SK-N-SH (cell line): Measurements from ENCODE around the gene CCR5.

Source experiments
- ELF1 ChIP-seq: IDR thresholded peaks from 2 replicates; pipeline ENCODE4 v1.4.0; 2012
- EP300 ChIP-seq, 2 experiments: IDR thresholded peaks; 2 replicates each; pipeline versions ENCODE4 v1.4.0 to v1.6.1; 2012; ENCODE audit warnings: borderline replicate concordance in 1 of 2, low read depth in 1 of 2, low read length in 1 of 2
- FOXM1 ChIP-seq: IDR thresholded peaks from 2 replicates; pipeline ENCODE4 v1.4.0; 2012; ENCODE audit warnings: low read depth, mild to moderate bottlenecking
- NFIC ChIP-seq: IDR thresholded peaks from 2 replicates; pipeline ENCODE4 v1.4.0; 2012; ENCODE audit warnings: borderline replicate concordance
- POLR2AphosphoS5 ChIP-seq: IDR thresholded peaks from 2 replicates; pipeline ENCODE4 v1.6.1; 2012; ENCODE audit warnings: low read depth, low read length
- RAD21 ChIP-seq: IDR thresholded peaks from 2 replicates; pipeline ENCODE4 v1.6.1; 2012; ENCODE audit warnings: mild to moderate bottlenecking, low read length
- RCOR1 ChIP-seq: fragments of 150-350 bp; IDR thresholded peaks from 2 replicates; pipeline ENCODE4 v1.6.1; 2017; ENCODE audit warnings: antibody characterized with exemption, low read length
- RFX5 ChIP-seq: IDR thresholded peaks from 2 replicates; pipeline ENCODE4 v1.6.1; 2012; ENCODE audit warnings: mild to moderate bottlenecking, improper control_type of control experiment, low read length
- TCF12 ChIP-seq: IDR thresholded peaks from 2 replicates; pipeline ENCODE4 v1.4.0; 2012
- TEAD4 ChIP-seq: IDR thresholded peaks from 2 replicates; pipeline ENCODE4 v1.4.0; 2012; ENCODE audit warnings: mild to moderate bottlenecking, borderline replicate concordance; ENCODE audit not compliant: insufficient read depth
- TF ChIP-seq, protein P1 (sequence below): fragments of 200-600 bp; sonication (generic); IDR thresholded peaks from 2 replicates; pipeline ENCODE4 v1.6.1; 2017; ENCODE audit warnings: antibody characterized with exemption, mild to moderate bottlenecking, moderate library complexity
- TF ChIP-seq, protein P2 (sequence below): IDR thresholded peaks from 2 replicates; pipeline ENCODE4 v1.6.1; 2012; ENCODE audit warnings: mild to moderate bottlenecking, low read depth, low read length, moderate library complexity

DNA sequence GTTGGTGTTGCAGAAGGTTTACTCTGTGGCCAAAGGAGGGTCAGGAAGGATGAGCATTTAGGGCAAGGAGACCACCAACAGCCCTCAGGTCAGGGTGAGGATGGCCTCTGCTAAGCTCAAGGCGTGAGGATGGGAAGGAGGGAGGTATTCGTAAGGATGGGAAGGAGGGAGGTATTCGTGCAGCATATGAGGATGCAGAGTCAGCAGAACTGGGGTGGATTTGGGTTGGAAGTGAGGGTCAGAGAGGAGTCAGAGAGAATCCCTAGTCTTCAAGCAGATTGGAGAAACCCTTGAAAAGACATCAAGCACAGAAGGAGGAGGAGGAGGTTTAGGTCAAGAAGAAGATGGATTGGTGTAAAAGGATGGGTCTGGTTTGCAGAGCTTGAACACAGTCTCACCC lies 4.0 kb downstream of the CCR5 start:
- TF ChIP-seq, protein P1, sequence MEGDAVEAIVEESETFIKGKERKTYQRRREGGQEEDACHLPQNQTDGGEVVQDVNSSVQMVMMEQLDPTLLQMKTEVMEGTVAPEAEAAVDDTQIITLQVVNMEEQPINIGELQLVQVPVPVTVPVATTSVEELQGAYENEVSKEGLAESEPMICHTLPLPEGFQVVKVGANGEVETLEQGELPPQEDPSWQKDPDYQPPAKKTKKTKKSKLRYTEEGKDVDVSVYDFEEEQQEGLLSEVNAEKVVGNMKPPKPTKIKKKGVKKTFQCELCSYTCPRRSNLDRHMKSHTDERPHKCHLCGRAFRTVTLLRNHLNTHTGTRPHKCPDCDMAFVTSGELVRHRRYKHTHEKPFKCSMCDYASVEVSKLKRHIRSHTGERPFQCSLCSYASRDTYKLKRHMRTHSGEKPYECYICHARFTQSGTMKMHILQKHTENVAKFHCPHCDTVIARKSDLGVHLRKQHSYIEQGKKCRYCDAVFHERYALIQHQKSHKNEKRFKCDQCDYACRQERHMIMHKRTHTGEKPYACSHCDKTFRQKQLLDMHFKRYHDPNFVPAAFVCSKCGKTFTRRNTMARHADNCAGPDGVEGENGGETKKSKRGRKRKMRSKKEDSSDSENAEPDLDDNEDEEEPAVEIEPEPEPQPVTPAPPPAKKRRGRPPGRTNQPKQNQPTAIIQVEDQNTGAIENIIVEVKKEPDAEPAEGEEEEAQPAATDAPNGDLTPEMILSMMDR: no peak
- TF ChIP-seq TCF12 (no peak), POLR2AphosphoS5 (no peak), ELF1 (no peak), FOXM1 (no peak), EP300 (IDR thresholded peaks at IDR 0.05; ENCODE audit: borderline replicate concordance in 1 of 2, low read depth in 1 of 2, low read length in 1 of 2) (no peak), RAD21 (no peak), RFX5 (no peak), TEAD4 (no peak), NFIC (no peak), RCOR1 (no peak)
- TF ChIP-seq, protein P2, sequence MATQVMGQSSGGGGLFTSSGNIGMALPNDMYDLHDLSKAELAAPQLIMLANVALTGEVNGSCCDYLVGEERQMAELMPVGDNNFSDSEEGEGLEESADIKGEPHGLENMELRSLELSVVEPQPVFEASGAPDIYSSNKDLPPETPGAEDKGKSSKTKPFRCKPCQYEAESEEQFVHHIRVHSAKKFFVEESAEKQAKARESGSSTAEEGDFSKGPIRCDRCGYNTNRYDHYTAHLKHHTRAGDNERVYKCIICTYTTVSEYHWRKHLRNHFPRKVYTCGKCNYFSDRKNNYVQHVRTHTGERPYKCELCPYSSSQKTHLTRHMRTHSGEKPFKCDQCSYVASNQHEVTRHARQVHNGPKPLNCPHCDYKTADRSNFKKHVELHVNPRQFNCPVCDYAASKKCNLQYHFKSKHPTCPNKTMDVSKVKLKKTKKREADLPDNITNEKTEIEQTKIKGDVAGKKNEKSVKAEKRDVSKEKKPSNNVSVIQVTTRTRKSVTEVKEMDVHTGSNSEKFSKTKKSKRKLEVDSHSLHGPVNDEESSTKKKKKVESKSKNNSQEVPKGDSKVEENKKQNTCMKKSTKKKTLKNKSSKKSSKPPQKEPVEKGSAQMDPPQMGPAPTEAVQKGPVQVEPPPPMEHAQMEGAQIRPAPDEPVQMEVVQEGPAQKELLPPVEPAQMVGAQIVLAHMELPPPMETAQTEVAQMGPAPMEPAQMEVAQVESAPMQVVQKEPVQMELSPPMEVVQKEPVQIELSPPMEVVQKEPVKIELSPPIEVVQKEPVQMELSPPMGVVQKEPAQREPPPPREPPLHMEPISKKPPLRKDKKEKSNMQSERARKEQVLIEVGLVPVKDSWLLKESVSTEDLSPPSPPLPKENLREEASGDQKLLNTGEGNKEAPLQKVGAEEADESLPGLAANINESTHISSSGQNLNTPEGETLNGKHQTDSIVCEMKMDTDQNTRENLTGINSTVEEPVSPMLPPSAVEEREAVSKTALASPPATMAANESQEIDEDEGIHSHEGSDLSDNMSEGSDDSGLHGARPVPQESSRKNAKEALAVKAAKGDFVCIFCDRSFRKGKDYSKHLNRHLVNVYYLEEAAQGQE: no peak
